HG02943 (cell line): ENCODE results near the gene ZNF608.

Experiments used
- ATAC-seq: cut with Tn5 transposase; IDR thresholded peaks from one replicate; pipeline ENCODE4 v1.9.1; 2021; ENCODE audit warnings: mild to moderate bottlenecking, low read depth, moderate library complexity; ENCODE audit not compliant: unreplicated experiment

ZNF608 gene

GRCh38 chr5:124724357-124725039 lies 21.9 kb downstream of the ZNF608 start:
- ATAC-seq = no peak

- no peak for ATAC-seq
Measured at GRCh38 chr5:124721229-124721735, 25.2 kb downstream of the ZNF608 start.

GRCh38 chr5:124720593-124720992 lies 25.8 kb downstream of the ZNF608 start:
- ATAC-seq = no peak

GRCh38 chr5:124719113-124719967 lies 27.1 kb downstream of the ZNF608 start:
- no peak for ATAC-seq

- no peak for ATAC-seq
Measured at GRCh38 chr5:124718380-124718789, 28.1 kb downstream of the ZNF608 start.

GRCh38 chr5:124716169-124716568 lies 30.3 kb downstream of the ZNF608 start:
- no peak for ATAC-seq

- ATAC-seq = no peak
Measured at GRCh38 chr5:124714910-124715309, 31.5 kb downstream of the ZNF608 start.

- no peak for ATAC-seq
Measured at GRCh38 chr5:124713595-124713994, 32.8 kb downstream of the ZNF608 start.

GRCh38 chr5:124712731-124713305 lies 33.6 kb downstream of the ZNF608 start:
- ATAC-seq = no peak

GRCh38 chr5:124708086-124708485 lies 38.4 kb downstream of the ZNF608 start:
- no peak for ATAC-seq

- no peak for ATAC-seq
Measured at GRCh38 chr5:124707520-124707919, 38.9 kb downstream of the ZNF608 start.

- no peak for ATAC-seq
Measured at GRCh38 chr5:124706729-124707361, 39.6 kb downstream of the ZNF608 start.

GRCh38 chr5:124706051-124706450 lies 40.4 kb downstream of the ZNF608 start:
- ATAC-seq = no peak

GRCh38 chr5:124705577-124705976 lies 40.9 kb downstream of the ZNF608 start:
- no peak for ATAC-seq

- peak; percentile 75 for ATAC-seq
Measured at GRCh38 chr5:124704594-124705284, 41.7 kb downstream of the ZNF608 start.

GRCh38 chr5:124703995-124704394 lies 42.4 kb downstream of the ZNF608 start:
- no peak for ATAC-seq

GRCh38 chr5:124702525-124702924 lies 43.9 kb downstream of the ZNF608 start:
- ATAC-seq = no peak

- no peak for ATAC-seq
Measured at GRCh38 chr5:124701873-124702425, 44.5 kb downstream of the ZNF608 start.

- no peak for ATAC-seq
Measured at GRCh38 chr5:124701016-124701415, 45.4 kb downstream of the ZNF608 start.

GRCh38 chr5:124700333-124700732 lies 46.1 kb downstream of the ZNF608 start:
- ATAC-seq = no peak
